Measurements from ENCODE around the gene PDE12.
A peak's percentile ranks its signal among the peaks of the same experiment; 100 is the strongest.
"Not testable (repeated sequence)": the region's sequence is repeated elsewhere in the genome, so short reads cannot be mapped to it uniquely, and the experiment has no call there.

The PDE12 gene

DNA sequence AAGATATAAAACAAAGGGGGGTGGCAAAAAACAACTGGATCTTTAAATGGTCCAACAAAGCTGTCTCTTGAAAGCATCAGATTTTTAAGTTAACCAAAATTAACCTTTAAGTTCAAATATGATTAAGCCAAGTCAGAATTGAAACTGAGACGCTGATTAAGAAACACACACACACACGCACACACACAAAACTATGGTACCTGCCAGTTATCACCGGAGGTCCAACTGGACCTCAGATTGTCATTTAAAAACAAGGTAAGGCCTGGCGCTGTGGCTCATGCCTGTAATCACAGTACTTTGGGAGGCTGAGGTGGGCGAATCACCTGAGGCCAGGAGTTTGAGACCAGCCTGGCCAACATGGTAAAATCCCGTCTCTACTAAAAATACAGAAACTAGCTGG, 30.7 kb downstream of the PDE12 start:
- no peak for DNase-seq

- DNase-seq, result no peak
Observed at GRCh38 chr3:57587905-57588304, 31.8 kb downstream of the PDE12 start.

DNA sequence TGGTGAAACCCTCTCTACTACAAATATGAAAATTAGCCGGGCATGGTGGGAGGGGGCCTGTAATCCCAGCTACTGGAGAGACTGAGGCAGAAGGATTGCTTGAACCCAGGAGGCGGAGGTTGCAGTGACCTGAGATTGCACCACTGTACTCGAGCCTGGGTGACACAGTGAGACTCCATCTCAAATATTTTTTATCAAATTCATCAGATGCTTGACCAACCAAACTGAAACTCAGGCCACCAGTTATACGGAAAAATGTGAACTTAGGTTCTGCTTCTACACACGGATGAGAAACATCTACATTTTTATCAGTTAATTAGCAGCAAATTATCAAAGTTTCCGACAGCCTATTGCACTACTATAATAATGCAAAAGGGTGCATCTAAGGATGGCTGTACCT, 36.2 kb downstream of the PDE12 start:
- DNase-seq, result no peak

DNA sequence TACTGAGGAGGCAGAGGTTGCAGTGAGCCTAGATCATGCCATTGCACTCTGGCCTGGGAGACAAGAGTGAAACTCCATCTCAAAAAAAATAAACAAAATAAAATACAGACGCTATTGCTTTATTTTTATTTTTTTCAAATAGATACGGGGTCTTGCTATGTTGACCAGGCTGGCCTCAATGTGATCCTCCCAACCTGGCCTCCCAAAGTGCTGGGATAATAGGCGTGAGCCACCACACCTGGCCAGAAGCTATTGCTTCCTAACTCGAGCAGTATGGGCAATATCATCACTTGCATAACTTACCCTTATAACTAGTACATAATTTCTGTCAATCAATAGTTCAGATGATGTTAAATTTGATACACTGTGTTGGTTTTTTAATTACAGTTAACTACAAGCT, 38.1 kb downstream of the PDE12 start:
- DNase-seq, result no peak

DNA sequence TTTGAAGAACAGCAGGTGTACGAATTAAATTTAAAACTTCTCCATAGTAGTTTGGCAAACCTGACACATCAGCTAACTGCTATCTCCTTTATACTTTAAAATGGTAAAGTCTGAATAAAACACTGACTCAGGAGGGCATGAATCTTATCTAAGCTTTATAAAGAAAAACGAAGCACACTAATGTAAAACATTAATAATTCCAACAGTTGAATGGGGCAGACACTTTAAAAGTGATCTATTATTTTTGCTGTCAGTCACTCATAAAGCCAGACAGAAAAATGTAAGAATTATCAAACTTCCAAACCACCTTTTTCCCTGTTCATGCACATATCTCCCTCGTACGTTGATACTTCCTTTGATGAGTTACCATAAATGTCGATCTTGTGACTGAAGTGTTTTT, 38.5 kb downstream of the PDE12 start:
- no peak for DNase-seq

DNA sequence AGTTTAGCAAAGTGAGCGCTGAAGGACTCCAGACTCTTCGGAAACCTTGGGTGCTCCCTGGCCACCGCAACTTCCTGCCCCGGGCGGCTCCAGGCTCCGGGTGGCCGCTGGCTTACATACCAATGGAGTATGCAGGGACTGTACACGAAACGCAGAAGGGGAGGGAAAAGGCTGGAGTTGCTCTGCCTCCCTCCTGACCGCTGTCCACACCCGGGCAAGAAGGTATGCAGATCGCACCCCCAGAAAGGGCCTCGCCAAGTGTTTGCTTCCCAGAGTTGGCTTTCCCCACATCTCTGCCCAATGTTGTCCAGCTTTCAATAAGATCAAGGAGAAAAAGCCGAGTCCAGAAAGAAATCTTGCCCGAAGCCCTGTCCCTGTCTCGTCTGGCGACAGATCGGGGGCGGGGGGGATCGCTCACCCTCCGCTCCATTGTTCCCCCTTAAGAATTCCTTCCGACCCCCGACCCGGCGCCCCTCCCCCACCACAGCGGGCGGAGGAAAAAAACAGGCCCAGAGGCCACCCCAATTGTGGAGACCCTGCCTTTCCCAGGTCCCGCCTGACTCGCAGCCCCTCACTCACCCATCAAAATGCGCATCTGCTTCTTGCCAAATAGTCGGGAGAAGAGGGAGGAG, 40.5 kb downstream of the PDE12 start:
- peak; percentile 49 to 70 (median 58) for DNase-seq

GRCh38 chr3:57597127-57597923, 41.3 kb downstream of the PDE12 start, which contains the start of gene ARF4:
ARF4 (minus strand) TSS chr3:57597344; CDS start chr3:57597140, 204 bp downstream.
- DNase-seq, result peak; percentile 98 to 100 (median 99)

DNA sequence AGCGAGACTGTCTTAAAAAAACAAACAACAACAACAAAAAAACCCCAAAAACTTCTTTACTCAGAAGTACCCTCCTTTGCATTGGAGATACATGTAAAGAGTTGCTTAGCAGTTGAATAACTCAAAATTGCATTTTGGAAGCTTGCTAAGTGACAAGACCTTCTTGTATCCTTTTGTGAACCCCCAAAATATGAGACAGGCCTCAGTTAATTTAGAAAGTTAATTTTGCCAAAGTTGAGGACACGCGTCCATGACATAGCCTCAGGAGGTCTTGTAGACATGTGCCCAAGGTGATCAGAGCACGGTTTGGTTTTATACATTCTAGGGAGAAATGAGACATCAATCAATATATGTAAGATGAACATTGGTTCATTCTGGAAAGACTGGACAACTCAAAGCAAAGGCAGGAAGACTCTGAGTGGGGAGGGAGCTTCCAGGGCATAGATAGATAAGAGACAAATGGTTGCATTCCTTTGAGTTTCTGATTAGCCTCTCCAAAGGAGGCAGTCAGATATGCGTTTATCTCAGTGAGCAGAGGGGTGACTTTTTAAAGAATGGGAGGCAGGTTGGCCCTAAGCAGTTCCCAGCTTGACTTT, 42.8 kb downstream of the PDE12 start:
- DNase-seq, result no peak

- no peak for DNase-seq
Observed at GRCh38 chr3:57600195-57600594, 44.1 kb downstream of the PDE12 start.

- no peak for DNase-seq
Observed at GRCh38 chr3:57604971-57605370, 48.9 kb downstream of the PDE12 start.

DNA sequence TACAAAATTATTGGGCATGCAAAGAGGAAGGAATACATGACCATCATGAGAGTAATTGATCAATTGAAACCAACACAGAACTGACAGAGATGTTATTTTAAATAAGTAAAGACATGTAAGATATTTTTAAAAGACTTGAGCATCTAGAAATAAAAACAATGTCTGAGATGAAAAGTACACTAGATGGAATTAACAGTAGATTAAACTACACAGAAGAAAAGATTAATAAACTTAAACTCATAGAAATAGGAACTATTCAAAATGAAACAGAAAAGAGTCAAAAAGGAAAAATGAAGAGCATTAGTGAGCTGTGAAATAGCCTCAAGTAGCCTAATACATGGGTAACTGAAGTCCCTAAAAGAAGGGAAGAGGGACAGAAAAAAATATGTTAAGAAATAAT, 49.6 kb downstream of the PDE12 start:
- DNase-seq, result no peak

GRCh38 chr3:57611870-57612269, 55.8 kb downstream of the PDE12 start:
- DNase-seq, result not testable (repeated sequence)

- DNase-seq, result no peak
Observed at GRCh38 chr3:57616233-57616632, 60.2 kb downstream of the PDE12 start.

Data from T-helper 1 cell (primary cell).